GM19025 (cell line): ENCODE results near the gene PXMP4.

Experiments
- ATAC-seq: cut with Tn5 transposase; IDR thresholded peaks from one replicate; pipeline ENCODE4 v1.9.1; 2021; ENCODE audit warnings: mild to moderate bottlenecking, low read depth, moderate library complexity; ENCODE audit not compliant: unreplicated experiment

The PXMP4 gene

DNA sequence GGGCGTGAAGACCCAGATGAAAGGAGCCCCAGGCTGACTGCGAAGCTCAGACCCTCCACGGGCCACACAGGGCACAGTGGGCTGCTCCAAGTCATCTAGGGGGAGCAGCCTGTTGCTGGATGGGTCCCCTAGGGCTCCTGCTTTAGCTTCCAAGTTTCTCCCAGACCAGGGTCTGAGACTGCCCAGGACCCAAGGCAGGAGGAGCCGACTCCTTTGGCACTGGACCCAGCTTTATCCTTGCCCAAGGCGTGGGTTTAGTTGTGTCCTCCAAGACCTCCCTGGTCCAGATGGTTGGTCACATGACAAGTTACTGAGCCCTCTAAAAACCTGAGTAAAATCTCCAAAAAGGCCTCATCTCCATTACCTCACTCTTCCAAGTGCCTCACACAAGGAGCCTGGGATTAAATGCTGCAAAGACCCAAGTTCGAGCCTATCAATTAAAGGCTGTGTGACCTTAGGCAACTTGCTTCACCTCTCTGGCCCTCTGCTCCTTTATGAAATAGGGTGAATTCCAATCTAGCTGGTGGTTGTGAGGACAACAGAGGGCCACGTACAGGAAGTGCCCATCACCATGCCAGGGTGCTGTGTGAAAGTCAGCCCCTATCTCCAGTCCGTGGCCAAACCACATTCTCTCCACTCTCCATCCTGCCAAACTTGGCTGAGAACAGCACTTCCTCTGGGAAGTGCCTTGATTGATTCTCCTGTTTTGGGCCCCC, 48.4 kb downstream of the PXMP4 start:
- ATAC-seq = no peak

DNA sequence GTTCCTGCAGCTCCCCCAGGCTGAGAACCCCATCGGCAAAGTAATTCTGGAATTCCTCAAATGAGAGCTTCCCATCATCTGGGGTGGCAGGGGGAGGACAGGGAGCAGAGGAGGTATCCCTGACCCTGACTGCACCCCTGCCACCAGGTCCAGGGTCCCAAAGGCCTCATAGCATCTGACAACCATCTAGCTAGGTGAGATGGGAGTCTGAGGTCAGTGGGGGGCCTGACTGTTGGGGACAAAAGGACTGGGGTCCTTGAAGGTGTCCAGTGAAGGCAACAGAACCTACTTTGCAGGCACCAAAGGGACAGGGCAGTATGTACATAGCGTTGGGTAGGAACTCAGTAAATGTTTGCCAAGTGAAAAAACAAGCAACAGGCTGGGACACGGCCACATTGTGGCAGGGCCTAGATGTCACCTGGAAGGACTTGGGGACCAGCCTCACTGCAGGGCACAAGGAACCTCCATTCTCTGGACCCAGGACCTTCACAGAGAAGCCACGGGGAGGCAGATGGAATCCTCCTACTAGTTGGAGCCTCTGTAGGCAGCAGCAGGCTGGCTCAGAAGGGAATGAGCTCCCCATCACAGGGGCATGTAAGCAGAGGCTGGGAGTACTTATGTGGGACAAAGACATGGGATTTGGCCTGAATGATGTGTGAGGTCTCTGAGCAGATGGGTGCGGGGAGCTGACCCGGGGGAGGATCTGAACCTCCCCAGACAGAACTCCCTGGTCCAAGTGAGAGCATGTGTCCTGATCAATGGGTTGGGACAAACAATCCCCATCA, 49.2 kb downstream of the PXMP4 start:
- no peak for ATAC-seq

DNA sequence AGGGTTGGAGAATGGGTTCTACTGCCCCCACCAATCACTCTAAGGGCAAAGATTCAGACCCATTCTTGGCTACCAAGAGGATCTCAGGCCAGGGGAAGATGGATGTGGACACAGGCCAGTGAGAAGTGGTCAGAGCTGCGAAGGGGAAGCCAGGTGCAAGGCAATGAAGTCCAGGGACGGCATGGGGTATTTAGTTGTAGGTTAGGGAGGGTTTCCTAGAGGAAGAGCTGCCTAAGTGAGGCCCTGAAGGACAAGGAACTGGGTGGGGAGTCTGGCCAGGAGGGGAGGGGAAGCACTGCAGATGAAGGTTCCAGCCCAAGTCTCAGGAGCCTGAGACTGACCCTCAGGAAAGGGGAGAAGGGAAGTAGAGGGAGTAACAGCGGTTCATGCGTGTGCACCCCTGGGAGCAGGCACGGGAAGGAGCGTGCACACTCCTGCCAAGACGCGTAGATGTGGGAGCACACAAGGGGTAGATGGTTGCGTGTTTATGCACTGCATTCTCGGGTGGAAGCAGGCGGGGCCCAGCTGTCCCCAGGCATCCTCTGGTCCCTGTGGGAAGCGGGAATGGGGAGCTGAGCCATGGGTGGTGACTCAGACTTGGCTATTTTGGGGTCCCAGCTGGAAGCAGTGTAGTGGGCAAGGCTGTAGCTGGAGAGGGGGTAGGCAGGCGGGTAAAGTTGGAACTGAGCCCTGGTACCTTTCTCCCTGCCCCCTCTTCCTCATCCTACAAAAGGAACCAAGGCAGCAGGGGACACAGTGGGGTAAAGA, 50.1 kb downstream of the PXMP4 start:
- no peak for ATAC-seq

DNA sequence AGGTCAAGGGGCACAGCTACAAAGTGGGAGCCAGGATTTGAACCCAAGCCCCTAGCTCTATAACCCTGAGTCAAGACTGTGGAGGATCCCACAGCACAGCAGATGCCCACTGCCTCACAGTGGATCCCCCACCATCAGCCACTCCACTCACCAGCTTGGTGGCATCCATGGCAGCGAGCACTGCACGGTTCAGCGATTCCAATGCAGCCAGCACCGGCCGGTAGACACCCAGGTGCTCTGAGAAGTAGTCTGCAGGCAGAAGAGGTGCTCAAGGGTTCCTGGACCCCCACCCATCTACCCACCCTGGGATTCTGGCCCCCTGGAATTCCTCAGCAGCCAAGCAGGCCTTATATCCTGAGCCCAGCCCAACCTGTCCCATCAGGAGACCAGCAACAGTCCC, 50.9 kb downstream of the PXMP4 start:
- ATAC-seq = no peak

DNA sequence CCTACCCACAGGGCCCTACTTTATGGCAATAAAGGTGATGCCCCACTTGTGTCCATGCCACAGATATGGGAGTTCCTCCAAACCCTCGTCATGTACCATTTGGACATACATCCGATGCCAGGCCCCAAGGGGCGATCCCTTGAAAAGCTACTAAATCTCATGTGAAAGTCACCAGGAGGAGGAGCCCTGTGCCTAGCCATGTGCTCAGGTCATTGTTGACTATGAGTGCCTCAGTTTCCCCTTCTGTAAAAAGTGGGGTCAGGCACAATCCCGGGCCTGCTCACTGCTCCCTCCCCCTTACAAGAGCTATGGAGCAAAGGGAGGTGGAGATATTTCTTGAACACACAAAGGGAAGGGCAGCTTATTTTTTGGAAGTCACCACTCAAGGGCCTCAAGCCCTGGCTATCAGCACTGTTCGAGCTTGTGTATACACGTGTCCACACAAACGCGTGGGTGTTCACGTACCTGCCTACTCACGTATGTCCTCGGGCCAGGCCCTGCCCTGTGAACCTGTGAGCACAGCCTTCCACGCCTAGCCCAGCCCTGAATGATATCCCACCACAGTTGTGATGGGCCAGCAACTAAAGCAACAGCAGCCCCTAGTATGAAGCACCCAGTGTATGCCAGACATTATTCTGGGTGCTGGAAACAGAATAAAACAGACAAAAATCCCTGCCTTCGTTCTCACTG, 51.5 kb downstream of the PXMP4 start:
- ATAC-seq = no peak

DNA sequence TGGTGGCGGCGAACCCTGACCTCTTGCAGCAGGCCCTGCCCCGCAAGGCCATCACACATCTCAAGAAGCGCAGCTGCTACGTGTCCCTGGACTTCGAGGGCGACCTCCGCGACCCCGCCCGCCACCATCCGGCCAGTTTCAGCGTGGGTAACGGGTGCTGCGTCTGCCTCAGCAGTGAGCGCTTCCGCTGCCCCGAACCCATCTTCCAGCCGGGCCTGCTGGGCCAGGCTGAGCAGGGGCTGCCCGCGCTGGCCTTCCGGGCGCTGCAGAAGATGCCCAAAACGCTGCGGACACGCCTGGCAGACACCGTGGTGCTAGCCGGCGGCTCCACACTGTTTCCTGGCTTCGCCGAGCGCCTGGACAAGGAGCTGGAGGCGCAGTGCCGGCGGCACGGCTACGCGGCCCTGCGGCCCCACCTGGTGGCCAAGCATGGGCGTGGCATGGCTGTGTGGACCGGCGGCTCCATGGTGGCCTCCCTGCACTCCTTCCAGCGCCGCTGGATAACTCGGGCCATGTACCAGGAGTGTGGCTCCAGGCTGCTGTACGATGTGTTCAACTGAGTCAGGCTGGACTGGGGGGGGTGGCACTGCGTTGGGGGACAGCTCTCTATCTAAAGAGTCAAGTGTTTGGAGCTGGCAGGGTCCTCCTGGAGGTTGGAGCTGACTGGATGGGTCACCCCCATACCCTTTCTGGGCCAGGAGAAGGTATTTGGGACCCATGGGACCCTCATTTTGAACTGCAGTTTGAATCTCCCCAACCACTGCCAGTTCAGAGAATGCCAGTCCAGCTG, 52.2 kb downstream of the PXMP4 start:
- ATAC-seq = peak; percentile 32

DNA sequence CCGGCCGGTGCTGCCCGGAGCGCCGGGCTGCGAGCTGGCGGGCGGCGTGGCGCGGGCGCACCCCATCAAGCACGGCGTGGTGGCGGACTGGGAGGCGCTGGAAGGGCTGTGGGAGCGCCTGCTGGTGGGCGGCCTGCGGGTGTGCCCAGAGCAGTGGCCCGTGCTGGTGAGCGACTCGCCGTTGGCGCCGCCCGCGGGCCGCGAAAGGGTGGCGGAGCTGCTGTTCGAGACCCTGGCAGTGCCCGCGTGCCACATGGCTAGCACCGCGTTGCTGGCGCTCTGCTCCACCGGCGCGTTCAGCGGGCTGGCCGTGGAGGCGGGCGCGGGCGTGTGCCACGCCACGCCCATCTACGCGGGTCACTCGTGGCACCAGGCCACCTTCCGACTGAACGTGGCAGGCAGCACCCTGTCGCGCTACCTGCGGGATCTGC, 52.9 kb downstream of the PXMP4 start:
- ATAC-seq = peak; percentile 2

DNA sequence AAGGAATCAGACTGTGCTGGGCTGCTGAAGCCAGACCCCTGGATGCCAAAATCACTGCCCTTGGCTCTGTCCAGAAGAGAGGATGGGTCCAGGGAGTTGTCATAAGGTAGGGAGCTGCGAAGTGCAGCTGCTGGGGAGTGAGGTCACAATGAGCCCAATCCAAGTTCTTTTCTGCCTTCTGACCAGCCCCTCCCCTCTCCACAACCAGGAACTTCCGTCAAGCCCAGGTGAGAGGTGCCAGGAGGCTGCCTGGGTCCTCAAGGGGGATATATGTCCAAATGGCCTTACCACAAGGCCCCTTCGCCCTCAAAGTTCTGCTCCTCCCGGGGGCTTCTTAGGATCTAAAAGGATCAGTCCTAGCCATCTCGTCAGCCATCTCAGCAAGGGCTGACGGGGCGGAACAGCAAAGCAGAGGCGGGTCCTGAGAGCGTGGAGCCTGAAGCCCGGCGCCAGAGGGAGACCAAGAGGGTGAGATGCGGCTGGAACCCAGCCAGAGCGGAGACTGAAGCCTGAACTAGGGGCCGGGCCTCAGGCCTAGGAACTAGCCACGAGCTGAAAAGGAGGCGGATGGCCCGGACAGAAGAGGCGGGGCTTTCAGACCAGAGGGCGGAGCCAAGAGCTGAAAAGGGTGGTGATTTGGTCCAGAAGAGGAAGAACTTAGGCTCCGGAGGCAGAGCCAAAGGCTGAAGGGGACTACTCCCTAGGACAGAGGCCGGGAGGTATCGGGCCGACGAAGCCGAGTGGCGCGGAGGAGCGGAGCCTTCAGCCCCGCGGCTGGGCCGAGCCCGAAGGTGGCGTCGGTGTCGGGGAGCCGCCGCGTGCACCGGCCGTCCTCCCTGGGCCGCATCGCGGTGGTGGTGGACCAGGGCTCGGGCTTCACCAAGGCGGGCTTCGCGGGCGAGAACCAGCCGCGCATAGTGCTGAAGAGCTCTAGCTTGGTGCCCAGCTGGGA, 53.5 kb downstream of the PXMP4 start, which contains the start of gene ACTL10:
TSS of gene ACTL10 (plus strand) at position 651 of the 952 bp plus-strand sequence. CDS start 555 bp downstream, outside the sequence.
- ATAC-seq = peak; percentile 64

DNA sequence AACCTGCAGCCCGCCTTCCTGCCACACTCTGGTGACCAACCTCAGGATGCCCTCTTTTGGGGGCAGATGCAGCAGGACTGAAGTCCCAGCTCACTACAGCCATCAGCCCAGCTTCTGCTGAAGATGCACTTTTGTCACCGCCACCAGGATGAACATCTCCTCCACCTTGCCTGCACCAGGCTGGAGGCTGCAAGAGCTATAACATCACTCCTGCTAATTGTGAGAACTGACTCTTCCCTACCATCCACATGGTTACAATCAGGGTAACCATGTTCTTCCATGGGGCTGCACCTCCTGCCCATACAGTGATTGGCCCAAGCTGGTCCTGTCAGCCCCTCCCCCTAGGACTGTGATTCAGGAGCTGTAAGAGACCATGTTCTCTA, 55.4 kb downstream of the PXMP4 start:
- ATAC-seq = no peak

DNA sequence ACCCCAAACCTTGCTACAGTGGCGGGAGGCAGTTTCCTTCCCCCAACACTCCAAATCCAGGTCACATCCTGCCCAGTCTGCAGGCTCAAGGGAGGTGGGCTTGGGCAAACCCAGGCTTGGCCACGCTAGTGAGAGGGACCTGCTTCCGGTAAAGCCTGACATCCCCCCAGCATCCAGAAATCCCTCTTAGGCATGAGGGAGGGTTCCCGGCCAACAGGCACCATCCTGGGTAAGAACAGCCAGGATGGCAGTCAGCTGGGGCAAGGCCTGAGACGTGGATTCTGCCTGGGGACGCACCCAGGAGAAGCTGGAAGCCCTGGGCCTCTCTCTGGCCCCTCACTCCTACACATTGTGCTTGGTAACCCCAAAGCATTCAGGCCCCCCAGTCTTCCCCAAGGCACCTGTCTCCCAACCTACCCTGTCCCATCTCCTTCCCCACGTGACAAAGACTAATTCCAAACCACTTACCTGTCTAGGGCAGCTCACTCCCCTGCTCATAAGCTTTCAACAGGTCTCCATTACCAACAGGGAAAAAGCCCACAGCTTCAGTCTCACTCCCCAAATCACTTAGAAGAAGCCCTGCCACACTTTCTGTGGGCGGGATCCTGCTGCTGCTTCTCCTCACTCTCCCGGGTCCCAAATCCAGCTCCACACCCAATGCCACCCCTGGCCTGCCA, 55.9 kb downstream of the PXMP4 start:
- no peak for ATAC-seq

DNA sequence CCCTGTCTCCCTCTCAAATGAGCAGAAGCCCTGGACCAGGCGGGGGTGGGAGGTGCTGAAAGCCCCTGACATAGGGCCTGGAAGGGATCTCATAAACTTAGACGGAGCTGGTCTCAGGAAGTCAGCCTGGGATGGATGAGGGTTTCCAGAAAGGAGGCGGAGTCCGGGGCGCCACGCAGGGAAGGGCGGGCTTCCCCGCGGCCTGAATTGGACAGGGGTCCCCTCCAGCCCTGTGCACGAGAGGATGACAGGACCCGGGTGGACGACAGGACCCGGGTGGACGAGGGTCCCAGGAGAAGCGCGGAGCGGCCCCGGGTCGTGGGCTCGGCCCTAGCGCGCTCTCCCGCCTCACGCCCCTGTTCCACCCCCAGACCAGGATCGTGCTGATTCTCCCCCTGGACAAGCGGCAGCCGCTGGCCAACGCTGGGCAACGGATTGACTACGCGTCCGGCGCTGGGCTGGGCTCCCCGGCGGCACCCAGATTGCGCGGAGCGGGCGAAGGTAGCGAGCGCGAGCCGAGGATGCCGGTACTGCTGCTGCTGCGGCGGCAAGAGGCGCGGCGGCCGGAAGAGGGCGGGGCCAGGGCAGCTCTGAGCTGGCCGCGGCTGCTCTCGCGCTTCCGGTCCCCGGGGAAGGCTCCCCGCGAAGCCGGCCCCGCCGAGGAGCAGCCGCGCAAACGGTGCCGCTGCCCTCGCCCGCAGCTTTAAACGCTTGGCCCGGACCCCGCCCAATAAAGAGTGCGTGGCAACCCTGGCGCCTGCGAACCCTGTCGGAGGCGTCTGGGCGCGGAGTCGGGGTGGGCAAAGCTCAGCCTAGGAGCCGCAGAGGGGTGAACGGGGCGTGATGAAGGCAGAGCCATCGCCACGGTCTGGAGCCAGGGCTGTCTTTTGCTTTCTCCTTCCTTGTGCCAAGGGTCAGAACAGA, 56.7 kb downstream of the PXMP4 start:
- ATAC-seq = peak; percentile 34

DNA sequence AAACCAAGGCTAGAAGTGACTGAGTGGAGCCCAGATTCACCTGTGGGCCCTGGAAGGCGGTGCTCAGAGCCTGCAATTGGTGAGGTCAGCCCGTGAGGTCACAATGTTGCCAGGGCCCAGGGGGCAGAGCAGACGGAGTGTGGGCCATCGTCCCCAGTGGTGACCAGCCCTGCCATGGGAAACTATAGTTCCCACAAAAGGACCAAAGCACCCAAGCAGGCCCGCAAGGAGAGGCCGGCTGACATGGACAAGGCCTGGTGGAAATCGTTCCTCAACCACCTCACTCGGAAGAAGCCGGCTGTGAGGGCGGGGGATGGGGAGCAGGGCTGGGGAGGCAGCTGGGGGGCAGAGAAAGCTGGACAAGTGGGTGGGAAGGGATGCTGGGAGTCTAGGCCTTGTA, 57.9 kb downstream of the PXMP4 start, which contains the start of gene C20orf144:
TSS of gene C20orf144 (plus strand) at position 156 of the 400 bp plus-strand sequence. CDS start at position 175, 19 bp downstream.
- no peak for ATAC-seq

DNA sequence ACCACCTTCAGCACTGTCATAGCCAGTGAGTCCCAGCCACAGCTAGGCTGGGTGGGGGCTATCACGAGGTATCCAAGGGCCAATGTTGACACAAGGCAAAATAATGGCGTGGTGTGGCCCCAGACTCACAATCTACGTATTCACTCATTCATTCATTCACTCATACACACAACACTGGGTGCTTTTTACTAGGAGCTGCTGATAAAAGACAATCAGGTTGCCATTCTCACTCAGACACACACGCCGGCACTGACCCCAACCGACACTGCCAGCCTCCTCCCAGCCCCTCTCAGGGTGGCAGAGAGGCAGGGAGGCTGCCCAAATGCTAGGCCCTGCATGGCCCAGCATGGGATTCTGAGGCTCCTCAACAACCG, 59.4 kb downstream of the PXMP4 start:
- ATAC-seq = no peak

DNA sequence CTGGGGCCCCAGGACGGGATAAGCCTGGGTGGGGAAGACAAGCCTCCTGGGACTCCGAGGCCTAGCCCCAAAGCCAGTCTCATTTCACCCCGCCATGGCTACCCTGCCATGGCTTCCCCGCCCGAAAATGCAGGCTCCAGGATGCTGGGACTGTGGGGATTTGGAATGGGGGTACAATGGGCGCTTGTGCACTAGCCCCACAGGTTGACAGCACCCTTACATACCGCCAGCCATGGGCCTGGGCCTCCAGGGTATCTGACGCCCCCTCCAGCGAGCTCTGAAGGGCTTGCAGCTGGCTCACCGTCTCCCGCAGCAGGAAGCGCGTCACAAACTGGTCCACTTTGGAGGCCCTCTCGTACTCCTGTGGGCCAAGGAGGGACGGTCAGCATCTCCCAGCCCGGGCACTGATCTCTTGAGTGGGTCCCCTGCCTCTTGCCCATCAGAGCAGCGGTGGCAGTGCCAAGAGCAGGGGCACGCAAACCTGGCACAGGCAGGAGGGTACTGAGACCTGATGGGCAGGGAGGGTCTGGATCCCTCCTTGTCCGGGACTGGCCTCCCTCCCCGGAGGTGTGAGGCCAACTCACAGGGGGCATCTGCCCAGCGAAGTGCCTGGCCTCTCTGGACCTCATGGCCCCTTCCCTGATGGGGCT, 60.0 kb downstream of the PXMP4 start:
- ATAC-seq = no peak

DNA sequence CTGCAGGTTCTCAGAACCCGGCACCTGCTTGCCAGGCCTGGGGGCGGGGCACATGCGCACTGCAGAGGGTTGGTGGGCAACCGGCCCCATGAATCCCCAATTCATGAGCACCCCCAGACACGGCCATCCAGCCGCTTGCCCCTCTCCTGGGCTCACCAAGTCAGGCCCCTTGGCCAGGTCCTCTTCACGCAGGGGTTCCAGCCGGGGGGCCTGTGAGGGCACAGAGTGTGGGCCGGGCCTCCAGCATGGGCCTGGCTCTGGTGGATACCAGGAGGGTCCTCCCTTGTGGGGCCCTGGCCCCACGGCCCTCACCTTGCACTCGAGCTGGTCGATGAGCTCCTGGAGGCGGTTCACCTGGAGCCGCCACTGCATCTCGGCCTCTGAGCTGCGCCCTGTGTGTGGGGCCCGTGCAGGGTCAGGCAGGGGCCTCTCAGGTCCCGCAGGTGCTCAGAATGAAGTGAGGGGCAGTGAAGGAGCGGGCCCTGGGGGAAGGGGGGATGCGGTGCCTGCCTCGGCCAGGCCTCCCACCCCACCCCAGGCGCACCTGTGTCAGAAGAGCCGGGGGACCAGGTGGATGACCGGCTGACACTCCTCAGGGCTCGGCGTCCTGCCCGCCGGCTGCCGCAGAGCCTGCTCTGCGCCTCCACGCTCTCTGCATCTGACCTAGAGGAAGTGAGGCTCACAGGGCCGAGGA, 60.6 kb downstream of the PXMP4 start:
- ATAC-seq = no peak

DNA sequence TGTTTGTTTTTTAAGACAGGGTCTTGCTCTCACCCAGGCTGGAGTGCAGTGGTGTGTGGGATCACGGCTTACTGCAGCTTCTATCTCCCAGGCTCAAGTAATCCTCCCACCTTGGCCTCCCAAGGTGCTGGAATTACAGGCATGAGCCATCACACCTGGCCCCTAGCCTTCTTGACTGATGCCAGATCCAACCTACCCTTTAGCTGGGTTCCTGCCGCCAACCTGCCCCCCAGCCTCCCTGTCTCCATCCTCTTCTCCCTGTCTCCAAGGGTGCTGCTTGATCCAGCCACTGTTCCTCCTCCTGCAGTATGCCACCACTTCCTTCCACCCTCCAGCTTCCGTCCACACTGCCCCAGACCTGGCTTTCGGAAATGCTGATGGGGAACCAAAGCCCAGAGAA, 61.2 kb downstream of the PXMP4 start:
- ATAC-seq = no peak
